Measurements from ENCODE around the gene SCN1A. TPM values are rescaled to one million over a fixed set of nuclear protein-coding genes. Genes with fewer than 3 reads are reported as not detected.
"Not testable (repeated sequence)": the region's sequence is repeated elsewhere in the genome, so short reads cannot be mapped to it uniquely, and the experiment has no call there.

Gene SCN1A
- total and polyA plus RNA-seq, 12 donors: 0.11 to 1.3 (median 0.41) TPM; not detected in 1

DNA sequence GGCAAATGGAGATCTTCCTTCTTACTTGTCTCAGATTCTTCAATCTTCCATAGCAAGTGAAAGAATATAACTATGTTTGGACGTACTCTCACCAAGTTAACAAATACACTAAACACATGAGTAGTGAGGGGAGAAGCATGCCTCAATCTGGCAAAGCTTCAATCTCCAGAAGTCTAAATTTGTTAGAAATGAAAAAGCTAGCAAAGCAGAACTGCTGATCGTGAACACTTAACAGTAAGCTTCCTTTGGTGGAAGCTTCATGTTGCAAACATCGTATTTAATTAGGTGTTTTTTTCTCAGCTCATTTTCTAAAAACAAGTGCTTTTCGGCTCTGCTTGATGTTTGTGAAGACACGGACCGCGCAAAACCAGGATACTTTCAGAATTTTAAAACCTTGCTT lies 12.7 kb upstream of the SCN1A start:
- no peak overlapping the region for H3K27ac ChIP-seq
- TF ChIP-seq, protein P1, sequence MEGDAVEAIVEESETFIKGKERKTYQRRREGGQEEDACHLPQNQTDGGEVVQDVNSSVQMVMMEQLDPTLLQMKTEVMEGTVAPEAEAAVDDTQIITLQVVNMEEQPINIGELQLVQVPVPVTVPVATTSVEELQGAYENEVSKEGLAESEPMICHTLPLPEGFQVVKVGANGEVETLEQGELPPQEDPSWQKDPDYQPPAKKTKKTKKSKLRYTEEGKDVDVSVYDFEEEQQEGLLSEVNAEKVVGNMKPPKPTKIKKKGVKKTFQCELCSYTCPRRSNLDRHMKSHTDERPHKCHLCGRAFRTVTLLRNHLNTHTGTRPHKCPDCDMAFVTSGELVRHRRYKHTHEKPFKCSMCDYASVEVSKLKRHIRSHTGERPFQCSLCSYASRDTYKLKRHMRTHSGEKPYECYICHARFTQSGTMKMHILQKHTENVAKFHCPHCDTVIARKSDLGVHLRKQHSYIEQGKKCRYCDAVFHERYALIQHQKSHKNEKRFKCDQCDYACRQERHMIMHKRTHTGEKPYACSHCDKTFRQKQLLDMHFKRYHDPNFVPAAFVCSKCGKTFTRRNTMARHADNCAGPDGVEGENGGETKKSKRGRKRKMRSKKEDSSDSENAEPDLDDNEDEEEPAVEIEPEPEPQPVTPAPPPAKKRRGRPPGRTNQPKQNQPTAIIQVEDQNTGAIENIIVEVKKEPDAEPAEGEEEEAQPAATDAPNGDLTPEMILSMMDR (IDR thresholded peaks at IDR 0.05): no peak
- H3K27me3 ChIP-seq: peaks cover 0 to 3% (median 0%) of the 10 kb centered on the region in 7 donors
- DNase-seq (no peak), ATAC-seq (no peak)
- no peaks in the 10 kb centered on the region for H3K36me3 ChIP-seq
- WGBS, 2 donors: 57 to 79% methylated on average over 7 of the region's 7 CpGs
- no peak overlapping the region for H3K4me3 ChIP-seq
- no peaks in the 10 kb centered on the region for H3K4me1 ChIP-seq
- intact Hi-C loops (cut with DNase I): no loop called here
- H3K9me3 ChIP-seq: no peaks in the 10 kb centered on the region

GRCh38 chr2:166139479-166139878 lies 11.7 kb upstream of the SCN1A start:
- H3K27ac ChIP-seq; DNase-seq; intact Hi-C loops (cut with DNase I); H3K27me3 ChIP-seq; ATAC-seq; H3K9me3 ChIP-seq; H3K4me3 ChIP-seq; H3K36me3 ChIP-seq; H3K4me1 ChIP-seq: not testable (repeated sequence)
- WGBS, 2 donors: 58 to 63% methylated on average over 3 of the region's 3 CpGs

DNA sequence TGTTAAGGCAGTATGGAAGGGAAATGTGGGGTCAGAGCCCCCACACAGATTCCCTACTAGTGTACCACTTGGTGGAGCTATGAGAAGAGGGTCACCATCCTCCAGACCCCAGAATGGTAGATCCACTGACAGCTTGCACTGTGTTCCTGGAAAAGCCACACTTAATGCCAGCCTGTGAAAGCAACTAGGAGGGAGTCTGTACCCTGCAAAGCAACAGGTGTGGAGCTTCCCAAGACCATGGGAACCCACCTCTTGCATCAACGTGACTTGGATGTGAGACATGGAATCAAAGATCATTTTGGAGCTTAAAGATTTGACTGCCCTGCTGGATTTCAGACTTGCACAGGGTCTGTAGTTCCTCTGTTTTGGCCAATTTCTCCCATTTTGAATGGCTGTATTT lies 10.8 kb upstream of the SCN1A start:
- intact Hi-C loops (cut with DNase I): no loop called here

DNA sequence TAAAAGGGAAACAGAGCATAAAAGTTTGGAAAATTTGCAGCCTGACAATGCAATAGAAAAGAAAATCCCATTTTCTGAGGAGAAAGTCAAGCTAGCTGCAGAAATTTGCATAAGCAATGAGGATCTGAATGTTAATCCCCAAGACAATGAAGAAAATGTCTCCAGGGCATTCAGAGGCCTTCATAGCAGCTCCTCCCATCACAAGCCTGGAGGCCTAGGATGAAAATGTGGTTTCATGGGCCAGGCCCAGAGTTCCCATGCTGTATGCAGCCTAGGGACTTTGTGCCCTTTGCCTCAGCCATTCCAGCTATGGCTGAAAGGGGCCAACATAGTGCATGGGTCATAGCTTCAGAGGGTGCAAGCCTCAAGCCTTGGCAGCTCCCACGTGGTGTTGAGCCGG lies 10.3 kb upstream of the SCN1A start:
- TF ChIP-seq, protein P1 (IDR thresholded peaks at IDR 0.05): no peak
- peaks cover 0 to 21% (median under 1%) of the 10 kb centered on the region in 7 donors for H3K27me3 ChIP-seq
- intact Hi-C loops (cut with DNase I): no loop called here
- ATAC-seq (no peak), DNase-seq (no peak)
- H3K9me3 ChIP-seq: no peaks in the 10 kb centered on the region
- H3K27ac ChIP-seq: no peak overlapping the region
- no peaks in the 10 kb centered on the region for H3K36me3 ChIP-seq
- no peaks in the 10 kb centered on the region for H3K4me1 ChIP-seq
- 90 to 93% methylated on average over 2 of the region's 2 CpGs for WGBS, 2 donors
- H3K4me3 ChIP-seq: no peak overlapping the region

More for the DNA sequence above, 10.8 kb upstream of the SCN1A start:
- Histone ChIP-seq H3K9me3 (no peaks in the 10 kb centered on the region), H3K4me1 (no peaks in the 10 kb centered on the region), H3K4me3 (no peak overlapping the region), H3K27me3 (peaks cover 0 to 17% (median 0%) of the 10 kb centered on the region in 7 donors), H3K36me3 (no peaks in the 10 kb centered on the region), H3K27ac (no peak overlapping the region)
- TF ChIP-seq, protein P1 (IDR thresholded peaks at IDR 0.05): no peak
- WGBS, 2 donors: 84 to 94% methylated on average over 1 of the region's 1 CpG
- ATAC-seq (no peak), DNase-seq (no peak)

GRCh38 chr2:166137331-166137730 lies 9.5 kb upstream of the SCN1A start:
- Histone ChIP-seq H3K27me3 (peaks cover 0 to 29% (median 9%) of the 10 kb centered on the region in 7 donors), H3K36me3 (no peaks in the 10 kb centered on the region), H3K4me1 (no peaks in the 10 kb centered on the region), H3K27ac (no peak overlapping the region), H3K9me3 (no peaks in the 10 kb centered on the region), H3K4me3 (no peak overlapping the region)
- TF ChIP-seq, protein P1 (IDR thresholded peaks at IDR 0.05): no peak
- no peak for DNase-seq
- WGBS, 2 donors: 67 to 74% methylated on average over 2 of the region's 2 CpGs
- intact Hi-C loops (cut with DNase I): no loop called here
- no peak for ATAC-seq

Measured in heart right ventricle (tissue), 16 donors.